ENCODE results near the gene SLC2A4.

GRCh38 chr17:7294614-7295153, 13.2 kb downstream of the SLC2A4 start, which contains the start of gene YBX2:
- TF ChIP-seq EZH2 (IDR thresholded peaks at IDR 0.05; ENCODE audit: low read depth, unreplicated experiment) (no peak), CTCF (conservative IDR thresholded peaks at IDR 0.05; ENCODE audit: low read depth in 2 of 2) (no peak), POLR2AphosphoS5 (IDR thresholded peaks at IDR 0.05; ENCODE audit: low read depth) (no peak; the same call in 1 of the 2 replicates)

Measured in GM23338 (cell line).